ENCODE data around the gene CTNNA3.

- TF ChIP-seq MYC (IDR thresholded peaks at IDR 0.05; ENCODE audit: low read depth, low read length) (no peak), POLR2A (IDR thresholded peaks at IDR 0.05; ENCODE audit: low read depth, low read length) (no peak), CTCF (IDR thresholded peaks at IDR 0.05; ENCODE audit: extremely low read depth in 1 of 2, insufficient read depth in 1 of 2, low read depth in 1 of 2, low read length in 2 of 2) (no peak), FOS (IDR thresholded peaks at IDR 0.05; ENCODE audit: borderline replicate concordance, insufficient read depth, low read length) (no peak), POLR2AphosphoS5 (IDR thresholded peaks at IDR 0.05; ENCODE audit: insufficient read depth, low read depth, low read length) (no peak), EZH2 (IDR thresholded peaks at IDR 0.05; ENCODE audit: borderline replicate concordance, low read depth, low read length, severe bottlenecking) (no peak)
- TF ChIP-seq, protein P1, sequence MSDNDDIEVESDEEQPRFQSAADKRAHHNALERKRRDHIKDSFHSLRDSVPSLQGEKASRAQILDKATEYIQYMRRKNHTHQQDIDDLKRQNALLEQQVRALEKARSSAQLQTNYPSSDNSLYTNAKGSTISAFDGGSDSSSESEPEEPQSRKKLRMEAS (IDR thresholded peaks at IDR 0.05; ENCODE audit: insufficient read depth, insufficient read length) = no peak
Observed at GRCh38 chr10:66281327-66281726, 1414.7 kb downstream of the CTNNA3 start.
